ENCODE measurements around the gene TAS2R46. TPM values are rescaled to one million over a fixed set of nuclear protein-coding genes. Genes with fewer than 3 reads are reported as not detected.

The TAS2R46 gene
- total RNA-seq, 2 experiments from 2014 or later: 1.5 to 1.6 TPM

DNA sequence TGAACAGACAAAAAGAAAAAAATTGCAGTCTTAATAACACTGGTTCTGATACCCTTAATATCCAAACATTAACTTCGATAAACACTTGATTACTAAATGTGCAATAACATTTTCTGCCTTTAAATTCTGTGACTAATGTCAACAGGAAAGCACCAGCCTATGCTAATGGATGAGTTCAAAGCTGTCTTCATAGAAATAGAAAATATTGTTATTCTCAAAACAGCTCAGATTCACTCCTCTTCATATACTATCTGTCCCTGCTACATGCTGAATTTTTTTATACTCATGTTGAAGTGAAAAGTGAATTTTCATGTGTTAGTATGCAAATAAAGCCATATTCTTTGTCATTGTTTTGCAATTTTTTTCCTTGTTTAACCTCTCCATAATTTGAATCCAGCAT is 16.2 kb upstream of the TAS2R46 start:
- no peaks in the 10 kb centered on the region for H3K9me3 ChIP-seq (ENCODE audit: control insufficient read depth in 1 of 2, insufficient read depth in 1 of 2, low read length in 2 of 2)
- H3K36me3 ChIP-seq (ENCODE audit: insufficient read depth, low read length): no peaks in the 10 kb centered on the region
- no peaks in the 10 kb centered on the region for H3K4me1 ChIP-seq (ENCODE audit: insufficient read depth, low read length)
- peaks cover 60% of the 10 kb centered on the region for H3K36me3 Mint-ChIP-seq (ENCODE audit: low read depth)
- intact Hi-C loops (cut with DNase I, micrococcal nuclease): no loop called here
- no peak overlapping the region for H3K4me3 ChIP-seq (ENCODE audit: low read length)
- no peak overlapping the region for H3K27ac ChIP-seq (ENCODE audit: low read depth in 1 of 2, low read length in 2 of 2)
- H3K4me3 Mint-ChIP-seq: no peak overlapping the region
- no peaks in the 10 kb centered on the region for H3K27me3 ChIP-seq (ENCODE audit: control insufficient read depth in 1 of 2, insufficient read depth in 2 of 2, low read length in 2 of 2)
- TF ChIP-seq, protein P1, sequence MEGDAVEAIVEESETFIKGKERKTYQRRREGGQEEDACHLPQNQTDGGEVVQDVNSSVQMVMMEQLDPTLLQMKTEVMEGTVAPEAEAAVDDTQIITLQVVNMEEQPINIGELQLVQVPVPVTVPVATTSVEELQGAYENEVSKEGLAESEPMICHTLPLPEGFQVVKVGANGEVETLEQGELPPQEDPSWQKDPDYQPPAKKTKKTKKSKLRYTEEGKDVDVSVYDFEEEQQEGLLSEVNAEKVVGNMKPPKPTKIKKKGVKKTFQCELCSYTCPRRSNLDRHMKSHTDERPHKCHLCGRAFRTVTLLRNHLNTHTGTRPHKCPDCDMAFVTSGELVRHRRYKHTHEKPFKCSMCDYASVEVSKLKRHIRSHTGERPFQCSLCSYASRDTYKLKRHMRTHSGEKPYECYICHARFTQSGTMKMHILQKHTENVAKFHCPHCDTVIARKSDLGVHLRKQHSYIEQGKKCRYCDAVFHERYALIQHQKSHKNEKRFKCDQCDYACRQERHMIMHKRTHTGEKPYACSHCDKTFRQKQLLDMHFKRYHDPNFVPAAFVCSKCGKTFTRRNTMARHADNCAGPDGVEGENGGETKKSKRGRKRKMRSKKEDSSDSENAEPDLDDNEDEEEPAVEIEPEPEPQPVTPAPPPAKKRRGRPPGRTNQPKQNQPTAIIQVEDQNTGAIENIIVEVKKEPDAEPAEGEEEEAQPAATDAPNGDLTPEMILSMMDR (IDR thresholded peaks at IDR 0.05): no peak
- H3K27ac Mint-ChIP-seq: no peak overlapping the region
- ATAC-seq (ENCODE audit: poor library complexity): no peak
- DNase-seq: no peak
- H3K4me1 Mint-ChIP-seq (ENCODE audit: low read depth): peaks cover 52% of the 10 kb centered on the region
- peaks cover 4% of the 10 kb centered on the region for H3K9me3 Mint-ChIP-seq
- POLR2A ChIA-PET: no interaction called here
- H3K27me3 Mint-ChIP-seq: no peaks in the 10 kb centered on the region
- CTCF ChIA-PET: interaction anchor here (1.4 kb wide), 1 partner anchor 13 kb away, joined by 3 read pairs; no protein-coding TSS in a partner anchor

DNA sequence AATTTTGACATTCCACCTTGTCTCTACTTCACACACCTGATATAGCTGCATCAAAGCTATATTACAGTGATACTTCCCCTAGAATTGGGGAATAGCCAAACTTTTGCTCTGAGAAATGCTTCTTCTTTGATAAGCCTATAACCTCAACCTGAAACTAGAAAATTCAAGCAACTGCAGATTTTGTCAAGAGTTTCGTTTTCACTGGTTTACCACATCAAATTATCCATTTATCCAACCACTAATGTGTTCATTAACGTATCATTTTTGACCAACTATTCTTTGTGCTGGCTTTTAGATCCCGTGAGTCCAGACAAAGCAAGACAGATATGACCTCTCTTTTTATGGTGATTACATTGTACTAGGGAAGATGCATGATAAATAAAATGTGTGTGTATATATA is 13.5 kb upstream of the TAS2R46 start:
- CTCF ChIA-PET: no interaction called here
- Histone ChIP-seq H3K27ac (ENCODE audit: low read depth in 1 of 2, low read length in 2 of 2) (no peak overlapping the region), H3K9me3 (ENCODE audit: control insufficient read depth in 1 of 2, insufficient read depth in 1 of 2, low read length in 2 of 2) (no peaks in the 10 kb centered on the region), H3K27me3 (ENCODE audit: control insufficient read depth in 1 of 2, insufficient read depth in 2 of 2, low read length in 2 of 2) (no peaks in the 10 kb centered on the region), H3K4me1 (ENCODE audit: insufficient read depth, low read length) (no peaks in the 10 kb centered on the region), H3K4me3 (ENCODE audit: low read length) (no peak overlapping the region), H3K36me3 (ENCODE audit: insufficient read depth, low read length) (no peaks in the 10 kb centered on the region)
- Mint-ChIP-seq H3K9me3 (peaks cover 1% of the 10 kb centered on the region), H3K4me1 (ENCODE audit: low read depth) (peaks cover 52% of the 10 kb centered on the region), H3K27me3 (no peaks in the 10 kb centered on the region), H3K27ac (no peak overlapping the region), H3K36me3 (ENCODE audit: low read depth) (peaks cover 56% of the 10 kb centered on the region), H3K4me3 (no peak overlapping the region)
- DNase-seq (no peak), ATAC-seq (ENCODE audit: poor library complexity) (no peak)
- TF ChIP-seq, protein P1 (IDR thresholded peaks at IDR 0.05): no peak
- intact Hi-C loops (cut with DNase I, micrococcal nuclease): no loop called here
- POLR2A ChIA-PET: interaction anchor here (0.7 to 1.0 kb wide), 2 partner anchors 96 to 316 kb away, joined by 3 read pairs; no protein-coding TSS in a partner anchor

DNA sequence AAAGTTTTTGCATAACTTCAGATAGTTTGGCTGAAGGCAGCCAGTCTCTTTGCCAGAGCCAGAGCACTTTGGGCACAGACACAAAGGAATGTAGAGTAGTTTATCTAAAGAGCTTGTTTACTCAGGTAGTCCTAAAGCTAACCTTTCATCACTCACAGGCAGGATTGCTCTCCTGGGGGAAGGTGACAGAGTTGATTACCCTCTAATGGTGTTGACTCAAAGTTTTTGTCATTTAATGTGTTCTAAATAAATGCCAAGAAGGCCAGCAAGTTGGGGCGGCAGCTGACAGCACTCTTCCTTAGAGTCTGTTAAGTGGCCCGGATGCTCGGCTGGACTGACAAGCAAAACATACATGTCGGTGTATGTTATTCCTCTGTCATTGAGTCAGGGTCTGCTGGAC is 9.3 kb upstream of the TAS2R46 start:
- H3K4me3 Mint-ChIP-seq: no peak overlapping the region
- Histone ChIP-seq H3K27ac (ENCODE audit: low read depth in 1 of 2, low read length in 2 of 2) (no peak overlapping the region), H3K4me3 (ENCODE audit: low read length) (no peak overlapping the region), H3K4me1 (ENCODE audit: insufficient read depth, low read length) (no peaks in the 10 kb centered on the region), H3K36me3 (ENCODE audit: insufficient read depth, low read length) (no peaks in the 10 kb centered on the region), H3K9me3 (ENCODE audit: control insufficient read depth in 1 of 2, insufficient read depth in 1 of 2, low read length in 2 of 2) (no peaks in the 10 kb centered on the region), H3K27me3 (ENCODE audit: control insufficient read depth in 1 of 2, insufficient read depth in 2 of 2, low read length in 2 of 2) (no peaks in the 10 kb centered on the region)
- peaks cover 21% of the 10 kb centered on the region for H3K4me1 Mint-ChIP-seq (ENCODE audit: low read depth)
- no peaks in the 10 kb centered on the region for H3K9me3 Mint-ChIP-seq
- DNase-seq: no peak
- CTCF ChIA-PET: no interaction called here
- no peak overlapping the region for H3K27ac Mint-ChIP-seq
- intact Hi-C loops (cut with DNase I, micrococcal nuclease): no loop called here
- H3K27me3 Mint-ChIP-seq: no peaks in the 10 kb centered on the region
- TF ChIP-seq, protein P1 (IDR thresholded peaks at IDR 0.05): no peak
- no peak for ATAC-seq (ENCODE audit: poor library complexity)
- POLR2A ChIA-PET: no interaction called here
- peaks cover 56% of the 10 kb centered on the region for H3K36me3 Mint-ChIP-seq (ENCODE audit: low read depth)

Data from CD4-positive, alpha-beta T cell (primary cell).